Aortic smooth muscle cell (primary cell): Measurements from ENCODE around the gene ZNF493. TPM values are rescaled to one million over a fixed set of nuclear protein-coding genes. Genes with fewer than 3 reads are reported as not detected.

Experiments used
- total RNA-seq: library from RNA; depleted of rRNA; stranded (reverse); fragments of >200 nt; gene quantifications from 2 replicates; pipeline ENCODE4 v1.2.3, GENCODE V29; 2014

The ZNF493 gene
- 18.1 and 26.9 TPM in 2 replicates for total RNA-seq

GRCh38 chr19:21396893-21397572, at the start of gene ZNF493:
TSS of gene ZNF493 (plus strand) at chr19:21397133. CDS start at chr19:21397238, 105 bp downstream.

GRCh38 chr19:21358768-21359451, 38.0 kb upstream of the ZNF493 start, which contains the start of gene ZNF738:
TSS of gene ZNF738 (plus strand) at chr19:21359000. CDS start at chr19:21359141, 141 bp downstream.

Other genes with a start within 250 kb of the ZNF493 start
- gene ZNF708, start 67.7 kb upstream of the ZNF493 start, total RNA-seq: 6.2 and 7.0 TPM in 2 replicates
- gene ZNF738, start 38.1 kb upstream of the ZNF493 start, total RNA-seq: 2.7 and 3.2 TPM in 2 replicates
- gene ZNF429, start 108.5 kb downstream of the ZNF493 start, total RNA-seq: 5.3 and 5.9 TPM in 2 replicates